ENCODE measurements around the gene PLCL2. TPM values are rescaled to one million over a fixed set of nuclear protein-coding genes. Genes with fewer than 3 reads are reported as not detected.
A peak's percentile ranks its signal among the peaks of the same experiment; 100 is the strongest.

Gene PLCL2
- total RNA-seq, 3 donors from 2014 or later (not counting 1 experiment from before 2014, with no cell fraction given), result 71.5 to 94.9 (median 84.7) TPM

GRCh38 chr3:16877505-16877904, 7.2 kb upstream of the PLCL2 start:
- H3K9me3 ChIP-seq (ENCODE audit: control insufficient read depth, insufficient read depth, low read length), result no peaks in the 10 kb centered on the region
- Mint-ChIP-seq H3K9me3 (no peaks in the 10 kb centered on the region), H3K36me3 (peaks cover 1% of the 10 kb centered on the region), H3K4me3 (no peak overlapping the region), H3K27ac (no peak overlapping the region), H3K4me1 (peaks cover 0 to 6% of the 10 kb centered on the region in 2 donors), H3K27me3 (ENCODE audit: low read depth in 2 of 2) (peaks cover 35 to 53% of the 10 kb centered on the region in 2 donors)
- ATAC-seq (no peak), DNase-seq (no peak)
- H3K27ac ChIP-seq (ENCODE audit: low read length), result no peak overlapping the region
- whole genome bisulfite sequencing (ENCODE audit: insufficient coverage), result 100% methylated on average over 1 of the region's 2 CpGs
- H3K36me3 ChIP-seq (ENCODE audit: control insufficient read depth, insufficient read depth, low read length), result no peaks in the 10 kb centered on the region
- intact Hi-C loops (cut with micrococcal nuclease), result no loop called here
- H3K27me3 ChIP-seq (ENCODE audit: control insufficient read depth, insufficient read depth, low read length), result no peaks in the 10 kb centered on the region
- TF ChIP-seq CTCF (IDR thresholded peaks at IDR 0.05), result no peak
- peaks cover 3% of the 10 kb centered on the region for H3K4me1 ChIP-seq (ENCODE audit: control insufficient read depth, insufficient read depth, low read length)
- H3K4me3 ChIP-seq (ENCODE audit: low read length), result no peak overlapping the region

- no peaks in the 10 kb centered on the region for H3K36me3 ChIP-seq (ENCODE audit: control insufficient read depth, insufficient read depth, low read length)
- Mint-ChIP-seq H3K9me3 (no peaks in the 10 kb centered on the region), H3K4me1 (peaks cover 0 to 10% of the 10 kb centered on the region in 2 donors), H3K27me3 (ENCODE audit: low read depth in 2 of 2) (peaks cover 31 to 49% of the 10 kb centered on the region in 2 donors), H3K27ac (no peak overlapping the region), H3K4me3 (no peak overlapping the region), H3K36me3 (no peaks in the 10 kb centered on the region)
- H3K9me3 ChIP-seq (ENCODE audit: control insufficient read depth, insufficient read depth, low read length), result no peaks in the 10 kb centered on the region
- peaks cover 3% of the 10 kb centered on the region for H3K4me1 ChIP-seq (ENCODE audit: control insufficient read depth, insufficient read depth, low read length)
- no peaks in the 10 kb centered on the region for H3K27me3 ChIP-seq (ENCODE audit: control insufficient read depth, insufficient read depth, low read length)
- DNase-seq (no peak), ATAC-seq (no peak)
- H3K27ac ChIP-seq (ENCODE audit: low read length), result no peak overlapping the region
- no peak overlapping the region for H3K4me3 ChIP-seq (ENCODE audit: low read length)
- intact Hi-C loops (cut with micrococcal nuclease), result no loop called here
- TF ChIP-seq CTCF (IDR thresholded peaks at IDR 0.05), result no peak
- 97% methylated on average over 1 of the region's 1 CpG for WGBS (ENCODE audit: insufficient coverage)
Observed at GRCh38 chr3:16877911-16878310, 6.8 kb upstream of the PLCL2 start.

DNA sequence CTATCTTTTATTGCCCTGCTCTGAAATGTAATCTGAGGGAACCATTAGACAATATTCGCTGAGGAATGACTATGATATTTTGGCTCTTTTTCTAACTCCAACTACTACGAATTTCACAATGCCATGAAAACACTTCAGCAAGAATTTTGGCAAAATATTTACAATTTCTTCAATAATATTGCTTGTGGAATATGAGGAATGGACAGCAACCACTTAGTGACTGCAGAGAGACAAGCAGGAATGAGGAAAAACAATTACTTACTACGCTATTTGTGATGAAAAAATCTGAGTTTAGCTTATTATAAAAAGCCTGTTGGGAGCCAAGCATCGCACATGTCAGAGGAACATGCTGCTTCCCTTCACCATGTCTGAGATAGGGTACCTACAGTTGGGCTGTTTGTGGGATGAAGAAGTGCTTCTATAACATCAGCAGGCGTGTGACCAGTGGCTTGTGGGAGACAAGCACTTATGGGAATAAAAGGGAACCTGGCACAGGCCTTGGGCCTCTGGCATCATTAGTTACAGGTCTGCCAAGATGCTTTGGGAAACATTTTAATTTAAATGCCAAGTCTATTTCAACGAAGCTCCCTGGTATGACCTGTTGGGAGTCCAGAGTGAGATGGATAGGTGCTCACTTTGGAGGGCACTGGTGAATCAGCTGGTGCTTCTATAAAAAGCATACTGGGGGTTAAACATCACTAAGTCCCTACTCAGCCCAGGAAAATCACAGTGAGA, 2.7 kb upstream of the PLCL2 start:
- H3K27me3 Mint-ChIP-seq (ENCODE audit: low read depth in 2 of 2), result peaks cover 17 to 25% of the 10 kb centered on the region in 2 donors
- H3K27ac Mint-ChIP-seq, result peak overlapping the region; percentile 60 to 96
- H3K36me3 Mint-ChIP-seq, result no peaks in the 10 kb centered on the region
- Histone ChIP-seq H3K4me1 (ENCODE audit: control insufficient read depth, insufficient read depth, low read length) (peaks cover 10% of the 10 kb centered on the region), H3K27me3 (ENCODE audit: control insufficient read depth, insufficient read depth, low read length) (no peaks in the 10 kb centered on the region), H3K9me3 (ENCODE audit: control insufficient read depth, insufficient read depth, low read length) (no peaks in the 10 kb centered on the region), H3K36me3 (ENCODE audit: control insufficient read depth, insufficient read depth, low read length) (no peaks in the 10 kb centered on the region), H3K27ac (ENCODE audit: low read length) (no peak overlapping the region), H3K4me3 (ENCODE audit: low read length) (no peak overlapping the region)
- peak overlapping the region; percentile 83 for H3K4me3 Mint-ChIP-seq
- DNase-seq, result no peak
- H3K4me1 Mint-ChIP-seq, result peaks cover 17 to 28% of the 10 kb centered on the region in 2 donors
- ATAC-seq, result no peak
- no peak for TF ChIP-seq CTCF (IDR thresholded peaks at IDR 0.05)
- H3K9me3 Mint-ChIP-seq, result no peaks in the 10 kb centered on the region
- 97% methylated on average over 6 of the region's 6 CpGs for WGBS (ENCODE audit: insufficient coverage)
- intact Hi-C loops (cut with micrococcal nuclease), result no loop called here
